AG04449 (cell line): ENCODE measurements around the gene BPTF.

Source experiments
- CTCF ChIA-PET: fragments of 350-600 bp; formaldehyde crosslinking; extraction: SDS; loops from one replicate; lab custom pipeline; 2021; ENCODE audit warnings: antibody characterized with exemption; lab: Yijun Ruan, JAX
- POLR2A ChIA-PET: fragments of 400-600, 350-600 bp; formaldehyde crosslinking; extraction: SDS; loops from one replicate; lab custom pipeline; 2020; ENCODE audit warnings: antibody characterized with exemption, inconsistent platforms; lab: Yijun Ruan, JAX
- DNase-seq: peaks from one replicate; pipeline ENCODE4 v3.0.0-alpha.2; 2010; ENCODE audit warnings: low read depth, low spot score
- H3K4me3 ChIP-seq: 2 replicates; pipeline ENCODE4 v1.5.1; 2011; ENCODE audit warnings: low read depth, mild to moderate bottlenecking, control low read depth, low read length
- TF ChIP-seq, protein P1 (sequence below): IDR thresholded peaks from one replicate; pipeline ENCODE4 v1.5.1; 2011; ENCODE audit warnings: mild to moderate bottlenecking, moderate library complexity, low read length, control low read depth, inconsistent platforms; ENCODE audit not compliant: insufficient read depth; ENCODE audit errors: missing control alignments

BPTF gene

DNA sequence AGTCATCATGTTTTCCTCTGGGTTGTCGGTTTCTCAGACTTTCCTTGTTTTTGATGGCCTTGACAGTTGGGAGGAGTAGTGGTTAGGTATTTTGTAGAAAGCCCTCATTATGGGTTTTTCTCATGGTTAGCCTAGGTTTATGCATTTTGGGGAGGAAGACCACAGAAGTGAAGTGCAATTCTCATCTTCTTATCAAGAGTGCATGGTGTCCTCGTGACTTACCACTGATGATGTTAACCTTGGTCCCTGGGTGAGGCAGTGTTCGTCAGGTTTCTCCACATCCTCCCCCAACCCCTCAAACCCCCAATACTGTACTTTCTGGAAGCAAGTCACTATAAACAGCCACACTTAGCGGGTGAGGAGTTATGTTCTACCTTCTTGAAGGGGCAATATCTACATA, 42.3 kb downstream of the BPTF start:
- TF ChIP-seq, protein P1, sequence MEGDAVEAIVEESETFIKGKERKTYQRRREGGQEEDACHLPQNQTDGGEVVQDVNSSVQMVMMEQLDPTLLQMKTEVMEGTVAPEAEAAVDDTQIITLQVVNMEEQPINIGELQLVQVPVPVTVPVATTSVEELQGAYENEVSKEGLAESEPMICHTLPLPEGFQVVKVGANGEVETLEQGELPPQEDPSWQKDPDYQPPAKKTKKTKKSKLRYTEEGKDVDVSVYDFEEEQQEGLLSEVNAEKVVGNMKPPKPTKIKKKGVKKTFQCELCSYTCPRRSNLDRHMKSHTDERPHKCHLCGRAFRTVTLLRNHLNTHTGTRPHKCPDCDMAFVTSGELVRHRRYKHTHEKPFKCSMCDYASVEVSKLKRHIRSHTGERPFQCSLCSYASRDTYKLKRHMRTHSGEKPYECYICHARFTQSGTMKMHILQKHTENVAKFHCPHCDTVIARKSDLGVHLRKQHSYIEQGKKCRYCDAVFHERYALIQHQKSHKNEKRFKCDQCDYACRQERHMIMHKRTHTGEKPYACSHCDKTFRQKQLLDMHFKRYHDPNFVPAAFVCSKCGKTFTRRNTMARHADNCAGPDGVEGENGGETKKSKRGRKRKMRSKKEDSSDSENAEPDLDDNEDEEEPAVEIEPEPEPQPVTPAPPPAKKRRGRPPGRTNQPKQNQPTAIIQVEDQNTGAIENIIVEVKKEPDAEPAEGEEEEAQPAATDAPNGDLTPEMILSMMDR: no peak
- CTCF ChIA-PET: no interaction called here

DNA sequence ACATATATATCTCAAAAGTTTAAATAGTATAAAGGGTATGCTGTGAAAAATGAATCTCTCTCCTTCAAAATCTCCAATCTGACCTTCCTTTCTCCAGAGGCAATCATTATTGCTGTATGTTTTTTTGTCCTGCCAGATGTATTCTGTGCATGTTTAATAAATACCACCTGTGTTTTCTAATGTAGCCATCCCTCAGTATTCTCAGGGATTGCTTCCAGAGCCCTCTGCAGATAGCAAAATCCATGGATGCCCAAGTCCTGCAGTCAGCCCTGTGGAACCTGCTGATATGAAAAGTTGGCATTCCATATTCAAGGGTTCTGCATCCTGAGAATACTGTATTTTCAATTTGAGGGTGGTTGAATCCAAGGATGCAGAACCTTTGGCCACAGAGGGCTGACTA, 42.9 kb downstream of the BPTF start:
- ChIA-PET CTCF (no interaction called here), POLR2A (no interaction called here)
- TF ChIP-seq, protein P1: no peak
- no peak for DNase-seq
- no peak overlapping the region for H3K4me3 ChIP-seq

More for the DNA sequence above, 42.3 kb downstream of the BPTF start:
- H3K4me3 ChIP-seq: no peak overlapping the region
- no peak for DNase-seq
- POLR2A ChIA-PET: no interaction called here

DNA sequence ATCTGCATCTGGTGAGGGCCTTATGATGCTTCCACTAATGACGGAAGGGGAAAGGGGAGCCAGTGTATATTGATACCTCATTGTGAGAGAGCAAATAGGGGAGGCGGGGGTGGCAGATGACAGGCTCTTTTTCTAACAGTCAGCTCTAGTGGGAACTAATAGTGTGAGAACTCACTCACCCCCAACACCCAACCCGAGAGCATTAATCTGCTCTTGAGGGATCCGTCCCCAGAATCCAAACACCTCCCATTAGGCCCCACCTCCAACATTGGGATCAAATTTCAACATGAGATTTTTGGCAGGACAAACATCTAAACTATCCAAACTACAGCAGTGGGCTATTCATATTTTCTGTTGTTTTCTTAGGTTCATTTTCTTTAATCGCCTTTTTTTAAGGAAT, 54.4 kb downstream of the BPTF start:
- ChIA-PET POLR2A (no interaction called here), CTCF (interaction anchor here (0.9 to 1.3 kb wide), 2 partner anchors 12 to 79 kb away, joined by 3 to 4 read pairs; no protein-coding TSS in a partner anchor)
- DNase-seq: no peak
- H3K4me3 ChIP-seq: no peak overlapping the region
- TF ChIP-seq, protein P1: no peak

DNA sequence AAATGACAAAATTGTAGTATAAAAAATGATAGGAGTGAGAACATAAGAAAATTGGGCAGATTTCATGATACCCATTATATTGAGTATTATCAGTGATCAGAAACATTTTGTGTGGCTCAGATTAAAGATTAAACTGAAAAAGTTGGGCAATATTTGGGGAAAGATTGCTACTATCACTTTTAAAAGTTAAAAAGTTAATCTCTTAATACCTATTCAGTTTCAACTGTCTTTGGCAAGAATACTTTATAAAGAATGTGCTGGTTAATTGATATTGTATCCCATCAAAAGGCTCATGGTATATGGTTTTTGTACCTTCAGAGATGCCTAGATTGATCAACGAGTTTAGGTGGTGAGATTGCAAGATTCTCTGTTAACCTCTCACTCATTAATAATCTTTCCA, 55.8 kb downstream of the BPTF start:
- H3K4me3 ChIP-seq: no peak overlapping the region
- no peak for DNase-seq
- TF ChIP-seq, protein P1: no peak
- POLR2A ChIA-PET: no interaction called here
- CTCF ChIA-PET: interaction anchor here (0.8 to 1.3 kb wide), 2 partner anchors 11 kb away, joined by 3 to 4 read pairs; no protein-coding TSS in a partner anchor

DNA sequence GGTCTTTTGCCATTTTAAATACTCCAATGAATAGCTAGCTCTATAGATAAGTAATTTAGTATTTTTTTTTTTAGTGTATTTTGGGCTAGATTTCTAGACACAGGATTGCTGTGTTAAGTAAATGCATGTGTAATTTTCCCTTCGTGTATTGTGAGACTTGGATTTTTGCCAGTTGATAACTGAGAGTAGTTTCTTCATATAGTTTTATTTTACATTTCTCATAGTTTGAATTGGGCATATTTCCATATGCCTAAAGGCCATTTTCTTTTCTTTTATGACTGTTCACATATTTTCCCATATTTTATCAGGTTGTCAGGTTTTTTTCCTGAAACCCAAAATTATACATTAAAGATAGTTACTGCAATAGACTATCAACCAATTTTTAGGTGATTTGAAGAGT, 59.4 kb downstream of the BPTF start:
- ChIA-PET CTCF (interaction anchor here (0.6 kb wide), 1 partner anchor 93 kb away, joined by 3 read pairs; no protein-coding TSS in a partner anchor), POLR2A (no interaction called here)
- TF ChIP-seq, protein P1: no peak
- DNase-seq: no peak
- no peak overlapping the region for H3K4me3 ChIP-seq

DNA sequence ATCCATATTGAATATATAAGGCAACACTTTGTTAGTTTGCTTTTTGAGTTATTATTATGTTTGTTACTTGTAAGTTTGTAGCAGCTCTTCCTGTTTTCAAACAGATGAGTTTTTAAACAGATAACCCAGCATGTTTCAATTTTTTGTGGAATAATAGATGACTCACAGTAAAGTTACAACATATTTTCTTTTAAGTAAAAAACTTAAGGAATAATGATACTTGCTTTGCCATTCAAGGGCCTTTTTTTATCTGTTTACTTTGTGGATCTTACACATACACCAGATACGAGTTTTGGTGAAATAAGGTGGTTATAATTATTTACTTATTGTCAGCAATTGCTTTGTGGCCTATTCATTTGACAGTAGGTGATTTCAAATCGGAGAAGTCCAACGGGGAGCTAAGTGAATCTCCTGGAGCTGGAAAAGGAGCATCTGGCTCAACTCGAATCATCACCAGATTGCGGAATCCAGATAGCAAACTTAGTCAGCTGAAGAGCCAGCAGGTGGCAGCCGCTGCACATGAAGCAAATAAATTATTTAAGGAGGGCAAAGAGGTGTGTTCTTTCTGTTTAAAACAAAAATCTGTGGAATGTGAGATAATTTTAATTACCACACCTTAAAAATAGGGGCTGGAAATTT, 66.3 kb downstream of the BPTF start:
- no peak overlapping the region for H3K4me3 ChIP-seq
- DNase-seq: no peak
- TF ChIP-seq, protein P1: peak; percentile 19
- CTCF ChIA-PET: interaction anchor here (0.6 to 2.0 kb wide), 14 partner anchors 9 to 357 kb away, joined by 3 to 8 read pairs (median 3); partner anchors contain the start of gene AMZ2
- POLR2A ChIA-PET: no interaction called here
